Heart left ventricle (tissue), 16 donors: ENCODE measurements around the gene STC2. TPM values are rescaled to one million over a fixed set of nuclear protein-coding genes. Genes with fewer than 3 reads are reported as not detected.

ENCODE experiments used
- ATAC-seq, 4 donors: fragments of 200-7000 bp; cut with Tn5 transposase; one replicate each; pipeline ENCODE4 v1.9.1; 2020 to 2022; ENCODE audit warnings: moderate library complexity in 4 of 4, mild to moderate bottlenecking in 3 of 4, moderate number of reproducible peaks in 1 of 4
- DNase-seq, 5 donors: peaks; one replicate each; pipeline ENCODE4 v3.0.0-alpha.2; 2020
- H3K27ac ChIP-seq, 12 donors: fragments of 200-600 bp; sonication (generic) in 4 of 12; one replicate each; pipeline versions ENCODE4 v1.5.0 to v1.8.0; 2016 to 2022; ENCODE audit warnings: mild to moderate bottlenecking in 2 of 12
- H3K27me3 ChIP-seq, 9 donors: fragments of 200-600 bp; sonication (generic) in 2 of 9; one replicate each; pipeline versions ENCODE4 v1.5.1 to v1.8.0; 2016 to 2022; ENCODE audit warnings: mild to moderate bottlenecking in 3 of 9
- H3K36me3 ChIP-seq, 9 donors: fragments of 200-600 bp; sonication (generic) in 2 of 9; one replicate each; pipeline versions ENCODE4 v1.5.0 to v1.8.0; 2018 to 2022; ENCODE audit warnings: mild to moderate bottlenecking in 2 of 9
- H3K4me1 ChIP-seq, 12 donors: fragments of 200-600 bp; sonication (generic) in 4 of 12; one replicate each; pipeline versions ENCODE4 v1.5.0 to v1.8.0; 2016 to 2022; ENCODE audit warnings: mild to moderate bottlenecking in 3 of 12
- H3K4me3 ChIP-seq, 12 donors: fragments of 200-600 bp; sonication (generic) in 4 of 12; one replicate each; pipeline versions ENCODE4 v1.5.0 to v1.8.0; 2017 to 2022; ENCODE audit warnings: mild to moderate bottlenecking in 9 of 12, moderate library complexity in 4 of 12
- H3K9me3 ChIP-seq, 12 donors: fragments of 200-600 bp; sonication (generic) in 4 of 12; one replicate each; pipeline versions ENCODE4 v1.5.0 to v1.8.0; 2016 to 2022; ENCODE audit warnings: mild to moderate bottlenecking in 1 of 12
- POLR2A ChIP-seq, 2 donors: fragments of 450-650 bp; IDR thresholded peaks; one replicate each; pipeline ENCODE4 v1.6.1; 2017; ENCODE audit warnings: antibody characterized with exemption in 2 of 2, mild to moderate bottlenecking in 2 of 2, moderate library complexity in 2 of 2
- WGBS, 4 donors: extraction: QIAGEN DNeasy Blood & Tissue Kit in 2 of 4; methylation state at CpG; one replicate each; pipeline versions ENCODE4 v1.1.5 to v1.1.7; 2013 to 2018; 5-methylcytosine and 5-hydroxymethylcytosine counted together
- intact Hi-C, 10 donors: fragments of 100-400 bp; cut with DNase I; formaldehyde crosslinking; loops; one replicate each; pipeline versions ENCODE4 v1.11.1 to v1.14.2; 2022
- polyA plus RNA-seq, 2 donors: library from polyadenylated mRNA; stranded (reverse); fragments of 200-250 nt; gene quantifications; one replicate each; pipeline ENCODE4 v1.2.3, GENCODE V29; 2013
- total RNA-seq, 9 donors: library from RNA; depleted of rRNA in 2 of 9; stranded (reverse); fragments of >200 nt in 2 of 9; fragmentation: NEBNext Ultra II Directional in 3 of 9; extraction: Animal tissue kit (Norgen Biotek cat#: 25700) in 3 of 9; gene quantifications; one replicate each; pipeline versions ENCODE4 v1.1.0 to v1.2.4, GENCODE V29; 2016 to 2023
- TF ChIP-seq, protein P1 (sequence below), 12 donors: fragments of 200-600 bp; sonication (generic) in 4 of 12; IDR thresholded peaks; one replicate each; pipeline versions ENCODE4 v1.5.0 to v1.8.0; 2018 to 2022; ENCODE audit warnings: antibody characterized with exemption in 12 of 12, mild to moderate bottlenecking in 5 of 12
- donor health status: ischemic (EF 13 %, LVEDD 7.1; RV severe dilation, severe dysfunction).
- donor health status: healthy with polysubstance abuse.
- donor health status: DM: no; HTN: yes; CAD: no.
- donor health status: DM: no; HTN: no; CAD: no.
- donor health status: ischemic (EF 25% LVEDD 6.9; RV normal size, moderate dysfunction).
- donor health status: ischemic (EF 25% LVEDD 5.7; RV mildly dilated, moderate dysfunction).
- donor health status: healthy.
- donor health status: DM: yes; HTN: yes; CAD: no.
- donor health status: ischemic (EF 35%, LVEDD 5.7; RV mildly dilated, moderate dysfunction).
- donor health status: nonischemic (EF 11% LVEDD 7.7; RV severe dilation, severe dysfunction).
- donor health status: DM: yes; HTN: yes; CAD: no.
- donor health status: PGD.
- donor health status: ischemic (EF 29% LVEDD 5.4; RV normal size, mild dysfunction).
- donor health status: nonischemic (EF 23%, LVEDD 6.1; RV moderate dilation, normal function).

Gene STC2
- total and polyA plus RNA-seq, 11 donors, result 3.9 to 15.2 (median 8.6) TPM

DNA sequence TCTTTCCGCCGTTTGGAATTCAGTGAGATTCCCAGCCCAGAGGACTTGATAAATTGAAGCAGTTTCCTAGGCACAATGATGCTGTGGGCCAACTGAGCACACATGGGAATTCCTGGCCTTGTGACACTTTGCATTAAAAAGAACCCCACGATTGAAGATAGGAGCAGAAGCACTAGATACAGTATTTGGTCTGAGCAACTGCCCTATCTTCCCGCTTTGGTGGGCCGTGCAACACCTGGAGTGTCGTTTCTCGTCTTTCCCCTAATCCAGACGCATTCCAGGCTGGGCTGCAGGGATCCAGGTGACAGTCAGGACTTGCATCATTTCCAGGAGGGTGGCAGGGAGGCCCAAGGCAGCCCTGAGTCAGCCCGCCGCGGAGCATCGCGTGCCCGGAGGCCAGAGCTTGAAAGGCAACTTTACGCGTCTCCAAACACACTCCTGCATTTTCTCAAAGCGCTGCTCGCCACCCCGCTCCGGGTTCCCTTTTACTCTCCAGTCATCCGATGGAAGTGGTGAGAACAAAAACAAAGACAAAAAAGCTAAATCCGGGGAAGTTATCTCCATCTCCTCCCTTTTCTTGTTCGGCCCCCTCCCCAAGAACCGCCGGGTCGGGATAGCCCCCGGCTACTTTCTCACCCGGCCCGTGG, 753 bp upstream of the STC2 start:
- H3K36me3 ChIP-seq, result no peaks in the 10 kb centered on the region
- H3K27ac ChIP-seq, result peak overlapping the region in 11 of 12 donors; percentile 4 to 87 (median 59)
- intact Hi-C loops, result loop anchor here in 2 of 10 donors (1.0 to 10.0 kb wide), 2 partner anchors 31 to 246 kb away; no protein-coding TSS in a partner anchor
- no peaks in the 10 kb centered on the region for H3K9me3 ChIP-seq
- peaks cover 5 to 60% (median 40%) of the 10 kb centered on the region in 12 donors for H3K4me1 ChIP-seq
- peaks cover 0 to 61% (median 5%) of the 10 kb centered on the region in 9 donors for H3K27me3 ChIP-seq
- ATAC-seq (peak in 1 of 4 donors; percentile 3), DNase-seq (no peak)
- TF ChIP-seq POLR2A (IDR thresholded peaks at IDR 0.05), result no peak
- TF ChIP-seq, protein P1, sequence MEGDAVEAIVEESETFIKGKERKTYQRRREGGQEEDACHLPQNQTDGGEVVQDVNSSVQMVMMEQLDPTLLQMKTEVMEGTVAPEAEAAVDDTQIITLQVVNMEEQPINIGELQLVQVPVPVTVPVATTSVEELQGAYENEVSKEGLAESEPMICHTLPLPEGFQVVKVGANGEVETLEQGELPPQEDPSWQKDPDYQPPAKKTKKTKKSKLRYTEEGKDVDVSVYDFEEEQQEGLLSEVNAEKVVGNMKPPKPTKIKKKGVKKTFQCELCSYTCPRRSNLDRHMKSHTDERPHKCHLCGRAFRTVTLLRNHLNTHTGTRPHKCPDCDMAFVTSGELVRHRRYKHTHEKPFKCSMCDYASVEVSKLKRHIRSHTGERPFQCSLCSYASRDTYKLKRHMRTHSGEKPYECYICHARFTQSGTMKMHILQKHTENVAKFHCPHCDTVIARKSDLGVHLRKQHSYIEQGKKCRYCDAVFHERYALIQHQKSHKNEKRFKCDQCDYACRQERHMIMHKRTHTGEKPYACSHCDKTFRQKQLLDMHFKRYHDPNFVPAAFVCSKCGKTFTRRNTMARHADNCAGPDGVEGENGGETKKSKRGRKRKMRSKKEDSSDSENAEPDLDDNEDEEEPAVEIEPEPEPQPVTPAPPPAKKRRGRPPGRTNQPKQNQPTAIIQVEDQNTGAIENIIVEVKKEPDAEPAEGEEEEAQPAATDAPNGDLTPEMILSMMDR (IDR thresholded peaks at IDR 0.05), result no peak
- WGBS, 4 donors, result 1 to 4% (median 1%) methylated on average over 28 to 29 of the region's 29 CpGs
- H3K4me3 ChIP-seq, result peak overlapping the region; percentile 33 to 68 (median 59)

DNA sequence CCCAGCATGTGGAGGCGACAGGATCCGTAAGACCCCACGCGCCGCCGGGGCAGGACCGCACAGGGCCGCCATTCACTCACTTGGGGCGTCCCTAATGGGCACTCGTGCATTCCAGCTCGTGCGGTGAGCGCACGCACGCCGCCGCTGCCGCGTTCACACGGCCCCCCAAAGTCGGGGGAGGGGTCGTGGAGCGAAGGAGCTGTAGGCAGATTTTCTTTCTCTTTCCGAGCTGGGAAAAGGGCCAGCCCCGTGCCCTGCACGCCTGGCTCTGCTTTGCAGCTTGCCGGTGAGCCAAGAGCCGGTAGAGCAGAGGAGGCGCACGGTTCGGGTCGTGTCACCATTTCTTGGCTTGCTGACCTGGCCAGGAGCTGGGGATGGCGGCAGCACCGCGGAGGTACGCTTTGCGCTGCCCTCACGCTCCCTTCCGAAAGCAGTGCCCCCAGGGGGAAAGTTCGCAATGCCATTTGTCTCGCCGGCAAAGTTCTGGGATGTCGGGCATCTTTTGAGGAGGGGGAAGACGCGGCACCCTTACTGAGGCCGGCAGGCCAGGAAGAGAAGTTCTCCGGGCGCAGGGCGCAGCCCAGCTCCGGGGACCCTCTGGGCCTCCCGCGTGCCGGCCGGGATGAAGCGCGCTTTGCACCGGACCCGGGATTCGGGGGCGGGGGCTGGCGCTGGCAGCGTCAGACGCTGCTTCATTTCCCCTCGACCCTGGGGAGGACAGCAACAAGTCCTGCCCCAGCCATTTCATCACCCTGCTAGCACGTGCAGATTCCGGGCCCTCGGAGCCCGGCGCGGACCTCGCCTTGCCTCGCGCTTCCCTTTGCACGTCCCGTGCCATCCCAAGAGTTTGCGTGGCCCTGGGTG, 898 bp downstream of the STC2 start:
- peak overlapping the region; percentile 33 to 68 (median 59) for H3K4me3 ChIP-seq
- H3K27me3 ChIP-seq, result peaks cover 0 to 61% (median 5%) of the 10 kb centered on the region in 9 donors
- WGBS, 4 donors, result 6 to 8% (median 7%) methylated on average over 27 to 76 of the region's 76 CpGs
- peaks cover 7 to 75% (median 55%) of the 10 kb centered on the region in 12 donors for H3K4me1 ChIP-seq
- DNase-seq (peak in 1 of 5 donors; percentile 55), ATAC-seq (no peak)
- no peaks in the 10 kb centered on the region for H3K9me3 ChIP-seq
- peaks cover 0 to 3% (median 0%) of the 10 kb centered on the region in 9 donors for H3K36me3 ChIP-seq
- TF ChIP-seq, protein P1 (IDR thresholded peaks at IDR 0.05), result no peak
- no peak for TF ChIP-seq POLR2A (IDR thresholded peaks at IDR 0.05)
- intact Hi-C loops, result loop anchor here in 1 of 10 donors (10.0 kb wide), 1 partner anchor 247 kb away; no protein-coding TSS in a partner anchor
- H3K27ac ChIP-seq, result peak overlapping the region in 10 of 12 donors; percentile 14 to 87 (median 58)

- intact Hi-C loops, result loop anchor here in 1 of 10 donors (10.0 kb wide), 1 partner anchor 248 kb away; no protein-coding TSS in a partner anchor
- Histone ChIP-seq H3K36me3 (peaks cover 0 to 3% (median 0%) of the 10 kb centered on the region in 9 donors), H3K4me3 (peak overlapping the region in 11 of 12 donors; percentile 33 to 68 (median 59)), H3K9me3 (no peaks in the 10 kb centered on the region), H3K4me1 (peaks cover 7 to 80% (median 58%) of the 10 kb centered on the region in 12 donors), H3K27me3 (peaks cover 0 to 61% (median 5%) of the 10 kb centered on the region in 9 donors), H3K27ac (peak overlapping the region in 4 of 12 donors; percentile 14 to 87 (median 62))
- WGBS, 4 donors, result 45 to 60% (median 54%) methylated on average over 15 of the region's 15 CpGs
- ATAC-seq, result no peak
- DNase-seq, result no peak
- TF ChIP-seq POLR2A (IDR thresholded peaks at IDR 0.05), result no peak
- TF ChIP-seq, protein P1 (IDR thresholded peaks at IDR 0.05), result no peak
Observed at GRCh38 chr5:173326501-173326960, 1.7 kb downstream of the STC2 start.
